HG03139 (cell line): ENCODE data around the gene CPNE6.

Experiments used
- ATAC-seq: cut with Tn5 transposase; IDR thresholded peaks from one replicate; pipeline ENCODE4 v1.9.1; 2021; ENCODE audit not compliant: unreplicated experiment

The CPNE6 gene

GRCh38 chr14:24068711-24069410 lies 2.5 kb upstream of the CPNE6 start:
- no peak for ATAC-seq

- no peak for ATAC-seq
Measured at GRCh38 chr14:24069411-24069735, 2.0 kb upstream of the CPNE6 start.

- no peak for ATAC-seq
Measured at GRCh38 chr14:24070285-24071143, 848 bp upstream of the CPNE6 start.

GRCh38 chr14:24071836-24072430 lies 571 bp downstream of the CPNE6 start:
- ATAC-seq, result no peak

- ATAC-seq, result no peak
Measured at GRCh38 chr14:24072436-24072835, 1.1 kb downstream of the CPNE6 start.

GRCh38 chr14:24072881-24073877 lies 1.8 kb downstream of the CPNE6 start:
- no peak for ATAC-seq

- no peak for ATAC-seq
Measured at GRCh38 chr14:24074625-24075484, 3.5 kb downstream of the CPNE6 start.

- ATAC-seq, result no peak
Measured at GRCh38 chr14:24075485-24076301, 4.3 kb downstream of the CPNE6 start.

- ATAC-seq, result no peak
Measured at GRCh38 chr14:24076302-24076601, 4.9 kb downstream of the CPNE6 start.

GRCh38 chr14:24077086-24077485 lies 5.7 kb downstream of the CPNE6 start:
- ATAC-seq, result no peak

GRCh38 chr14:24078146-24078545 lies 6.8 kb downstream of the CPNE6 start:
- no peak for ATAC-seq

- no peak for ATAC-seq
Measured at GRCh38 chr14:24079491-24080141, 8.3 kb downstream of the CPNE6 start.

GRCh38 chr14:24080142-24080530 lies 8.8 kb downstream of the CPNE6 start:
- ATAC-seq, result no peak

- ATAC-seq, result peak; percentile 83
Measured at GRCh38 chr14:24080888-24081738, 9.8 kb downstream of the CPNE6 start.

GRCh38 chr14:24081739-24082211 lies 10.4 kb downstream of the CPNE6 start:
- no peak for ATAC-seq

GRCh38 chr14:24082411-24083080 lies 11.2 kb downstream of the CPNE6 start:
- ATAC-seq, result no peak

GRCh38 chr14:24083462-24083861 lies 12.1 kb downstream of the CPNE6 start:
- no peak for ATAC-seq
